Mesenchymal stem cell (in vitro differentiated cells and primary cell): Measurements from ENCODE around the gene PRR13.
"Not testable (repeated sequence)": the region's sequence is repeated elsewhere in the genome, so short reads cannot be mapped to it uniquely, and the experiment has no call there.

ENCODE experiments used
- DNase-seq: peaks from one replicate; pipeline ENCODE4 v3.0.0-alpha.2; 2013
- H2AFZ ChIP-seq: one replicate; pipeline ENCODE4 v1.6.1; 2013; ENCODE audit warnings: low read depth, mild to moderate bottlenecking, control low read depth, inconsistent platforms, low read length, moderate library complexity
- H2AK5ac ChIP-seq: 2 replicates; pipeline ENCODE4 v1.6.1; 2013; ENCODE audit warnings: low read length, moderate library complexity, mild to moderate bottlenecking, inconsistent platforms; ENCODE audit not compliant: severe bottlenecking
- H2BK120ac ChIP-seq: one replicate; pipeline ENCODE4 v1.6.1; 2013; ENCODE audit warnings: low read depth, mild to moderate bottlenecking, inconsistent platforms, low read length, moderate library complexity
- H2BK12ac ChIP-seq, 2 experiments: one replicate each; pipeline ENCODE4 v1.6.1; 2013; ENCODE audit warnings: inconsistent platforms in 2 of 2, low read length in 2 of 2, mild to moderate bottlenecking in 2 of 2, moderate library complexity in 2 of 2, control low read depth in 1 of 2
- H2BK15ac ChIP-seq: one replicate; pipeline ENCODE4 v1.6.1; 2013; ENCODE audit warnings: mild to moderate bottlenecking, low read depth, inconsistent platforms; ENCODE audit not compliant: poor library complexity, severe bottlenecking
- H2BK5ac ChIP-seq: 2 replicates; pipeline ENCODE4 v1.6.1; 2013; ENCODE audit warnings: low read depth, mild to moderate bottlenecking, low read length, control low read depth, inconsistent platforms; ENCODE audit not compliant: poor library complexity, severe bottlenecking
- H3K14ac ChIP-seq, 2 experiments: one replicate each; pipeline ENCODE4 v1.6.1; 2013; ENCODE audit warnings: inconsistent platforms in 2 of 2, low read length in 2 of 2, control low read depth in 1 of 2, mild to moderate bottlenecking in 1 of 2, moderate library complexity in 1 of 2
- H3K18ac ChIP-seq, 2 experiments: one replicate each; pipeline ENCODE4 v1.6.1; 2013; ENCODE audit warnings: inconsistent platforms in 2 of 2, low read length in 2 of 2, control low read depth in 1 of 2, low read depth in 1 of 2, mild to moderate bottlenecking in 1 of 2
- H3K23ac ChIP-seq, 2 experiments: one replicate each; pipeline ENCODE4 v1.6.1; 2013; ENCODE audit warnings: inconsistent platforms in 2 of 2, low read length in 2 of 2, mild to moderate bottlenecking in 2 of 2, moderate library complexity in 2 of 2, control low read depth in 1 of 2
- H3K27ac ChIP-seq: 2 replicates; pipeline ENCODE4 v1.5.1; 2013; ENCODE audit warnings: mild to moderate bottlenecking, moderate library complexity, low read length, control low read depth, inconsistent platforms; ENCODE audit not compliant: poor library complexity, severe bottlenecking
- H3K27me3 ChIP-seq, 2 experiments: 2 replicates each; pipeline versions ENCODE4 v1.6.1 to v1.7.0; 2013; ENCODE audit warnings: low read length in 2 of 2, mild to moderate bottlenecking in 2 of 2, moderate library complexity in 2 of 2, control low read depth in 1 of 2, inconsistent platforms in 1 of 2; ENCODE audit not compliant: control insufficient read depth in 1 of 2, insufficient read depth in 1 of 2
- H3K36me3 ChIP-seq, 2 experiments: 2 replicates each; pipeline versions ENCODE4 v1.6.1 to v1.7.0; 2013; ENCODE audit warnings: low read length in 2 of 2, control low read depth in 1 of 2, inconsistent platforms in 1 of 2, low read depth in 1 of 2, mild to moderate bottlenecking in 1 of 2; ENCODE audit not compliant: insufficient read depth in 2 of 2, control insufficient read depth in 1 of 2
- H3K4ac ChIP-seq, 2 experiments: one replicate each; pipeline ENCODE4 v1.6.1; 2013; ENCODE audit warnings: inconsistent platforms in 2 of 2, low read length in 2 of 2, mild to moderate bottlenecking in 2 of 2, moderate library complexity in 2 of 2, control low read depth in 1 of 2, low read depth in 1 of 2
- H3K4me1 ChIP-seq: 2 replicates; pipeline ENCODE4 v1.6.1; 2013; ENCODE audit warnings: low read depth, low read length, control low read depth; ENCODE audit not compliant: control insufficient read depth, insufficient read depth
- H3K4me2 ChIP-seq: 2 replicates; pipeline ENCODE4 v1.6.1; 2013; ENCODE audit warnings: low read length, mild to moderate bottlenecking, inconsistent platforms; ENCODE audit not compliant: poor library complexity, severe bottlenecking
- H3K4me3 ChIP-seq, 2 experiments: 2 replicates each; pipeline versions ENCODE4 v1.5.1 to v1.7.0; 2013; ENCODE audit warnings: low read length in 2 of 2, mild to moderate bottlenecking in 2 of 2, control low read depth in 1 of 2, low read depth in 1 of 2; ENCODE audit not compliant: insufficient read depth in 1 of 2
- H3K79me1 ChIP-seq: replicated peaks from 2 replicates; pipeline ENCODE4 v1.6.1; 2013; ENCODE audit warnings: mild to moderate bottlenecking, control low read depth, low read length, inconsistent platforms; ENCODE audit not compliant: poor library complexity, severe bottlenecking
- H3K9ac ChIP-seq: 2 replicates; pipeline ENCODE4 v1.7.0; 2013; ENCODE audit warnings: mild to moderate bottlenecking, low read length, moderate library complexity
- H3K9me3 ChIP-seq: 2 replicates; pipeline ENCODE4 v1.7.0; 2013; ENCODE audit warnings: mild to moderate bottlenecking, low read length; ENCODE audit not compliant: control insufficient read depth
- H4K8ac ChIP-seq: one replicate; pipeline ENCODE4 v1.6.1; 2013; ENCODE audit warnings: inconsistent platforms, mild to moderate bottlenecking, low read length, moderate library complexity
- H4K91ac ChIP-seq: one replicate; pipeline ENCODE4 v1.6.1; 2013; ENCODE audit warnings: mild to moderate bottlenecking, low read length, inconsistent platforms
- WGBS: methylation state at CpG from one replicate; pipeline ENCODE4 v1.1.7; 2013; ENCODE audit warnings: mixed read lengths; 5-methylcytosine and 5-hydroxymethylcytosine counted together

The PRR13 gene

DNA sequence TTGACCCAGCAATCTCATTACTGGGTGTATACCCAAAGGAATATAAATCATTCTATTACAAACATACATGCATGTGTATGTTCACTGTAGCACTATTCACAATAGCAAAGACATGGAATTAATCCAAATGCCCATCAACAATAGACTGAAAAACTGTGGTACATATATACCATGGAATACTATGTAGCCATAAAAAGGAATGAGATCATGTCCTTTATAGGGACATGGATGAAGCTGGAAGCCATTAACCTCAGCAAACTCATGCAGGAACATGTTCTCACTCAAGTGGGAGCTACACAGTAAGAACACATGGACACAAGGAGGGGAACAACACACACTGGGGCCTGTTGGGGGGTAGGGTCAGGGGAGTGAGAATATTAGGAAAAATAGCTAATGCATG is 2.0 kb upstream of the PRR13 start:
- not testable (repeated sequence) for H3K4me3 ChIP-seq, H3K18ac ChIP-seq, H2BK12ac ChIP-seq, H2BK15ac ChIP-seq, DNase-seq, H3K4me2 ChIP-seq, H3K23ac ChIP-seq, H3K9me3 ChIP-seq, H3K9ac ChIP-seq, H4K91ac ChIP-seq, H3K79me1 ChIP-seq, H3K27ac ChIP-seq, H3K4ac ChIP-seq, H2BK120ac ChIP-seq, H2BK5ac ChIP-seq, H3K27me3 ChIP-seq, H2AFZ ChIP-seq, H3K14ac ChIP-seq, H2AK5ac ChIP-seq
- Histone ChIP-seq H3K4me1 (peaks cover 11% of the 10 kb centered on the region), H4K8ac (peak overlapping the region; percentile 37), H3K36me3 (peaks cover 0 to 16% of the 10 kb centered on the region in 2 experiments)

GRCh38 chr12:53443955-53444354 is 2.4 kb downstream of the PRR13 start:
- H2AFZ ChIP-seq, result no peak overlapping the region
- H2AK5ac ChIP-seq, result no peak overlapping the region
- no peak overlapping the region for H2BK5ac ChIP-seq
- peaks cover 16% of the 10 kb centered on the region for H3K4me1 ChIP-seq
- no peaks in the 10 kb centered on the region for H3K9me3 ChIP-seq
- H2BK120ac ChIP-seq, result no peak overlapping the region
- no peak overlapping the region for H3K9ac ChIP-seq
- no peak overlapping the region for H3K18ac ChIP-seq
- no peak overlapping the region for H2BK12ac ChIP-seq
- H2BK15ac ChIP-seq, result no peak overlapping the region
- peak overlapping the region in 1 of 2 experiments; percentile 33 for H3K4me3 ChIP-seq
- H3K27me3 ChIP-seq, result no peaks in the 10 kb centered on the region
- H3K79me1 ChIP-seq, result peaks cover 8% of the 10 kb centered on the region
- no peak overlapping the region for H4K8ac ChIP-seq
- no peak overlapping the region for H3K14ac ChIP-seq
- no peak overlapping the region for H3K27ac ChIP-seq
- H3K4me2 ChIP-seq, result peak overlapping the region; percentile 23
- no peak overlapping the region for H3K4ac ChIP-seq
- no peak overlapping the region for H3K23ac ChIP-seq
- WGBS, result 100% methylated on average over 3 of the region's 4 CpGs
- no peak for DNase-seq
- H3K36me3 ChIP-seq, result peaks cover 23 to 55% of the 10 kb centered on the region in 2 experiments
- no peak overlapping the region for H4K91ac ChIP-seq

GRCh38 chr12:53444593-53445325 is 3.2 kb downstream of the PRR13 start:
- H2AFZ ChIP-seq, DNase-seq, H3K27ac ChIP-seq, H2AK5ac ChIP-seq, H2BK5ac ChIP-seq, H3K9me3 ChIP-seq, H2BK12ac ChIP-seq, H4K8ac ChIP-seq, H3K18ac ChIP-seq, H2BK15ac ChIP-seq, H4K91ac ChIP-seq, H3K27me3 ChIP-seq, H3K79me1 ChIP-seq, H3K14ac ChIP-seq, H3K4me2 ChIP-seq, H2BK120ac ChIP-seq, H3K4ac ChIP-seq, H3K23ac ChIP-seq: not testable (repeated sequence)
- H3K4me1 ChIP-seq, result peaks cover 16% of the 10 kb centered on the region
- WGBS, result 99% methylated on average over 11 of the region's 11 CpGs
- peak overlapping the region; percentile 15 for H3K9ac ChIP-seq
- peaks cover 23 to 55% of the 10 kb centered on the region in 2 experiments for H3K36me3 ChIP-seq
- peak overlapping the region in 1 of 2 experiments; percentile 37 for H3K4me3 ChIP-seq

GRCh38 chr12:53450936-53451335 is 9.4 kb downstream of the PRR13 start:
- no peak overlapping the region for H2BK15ac ChIP-seq
- H3K79me1 ChIP-seq, result peaks cover 4% of the 10 kb centered on the region
- H3K4ac ChIP-seq, result no peak overlapping the region
- H2BK5ac ChIP-seq, result no peak overlapping the region
- H2BK12ac ChIP-seq, result no peak overlapping the region
- no peaks in the 10 kb centered on the region for H3K9me3 ChIP-seq
- no peak overlapping the region for H3K9ac ChIP-seq
- no peak overlapping the region for H3K4me3 ChIP-seq
- no peaks in the 10 kb centered on the region for H3K27me3 ChIP-seq
- no peak overlapping the region for H2AFZ ChIP-seq
- no peak overlapping the region for H3K14ac ChIP-seq
- no peak overlapping the region for H3K4me2 ChIP-seq
- H3K27ac ChIP-seq, result no peak overlapping the region
- H4K91ac ChIP-seq, result no peak overlapping the region
- H3K36me3 ChIP-seq, result peaks cover 25 to 49% of the 10 kb centered on the region in 2 experiments
- no peak for DNase-seq
- H3K23ac ChIP-seq, result no peak overlapping the region
- peaks cover 5% of the 10 kb centered on the region for H3K4me1 ChIP-seq
- H2AK5ac ChIP-seq, result no peak overlapping the region
- no peak overlapping the region for H2BK120ac ChIP-seq
- H4K8ac ChIP-seq, result no peak overlapping the region
- WGBS, result 97% methylated on average over 3 of the region's 7 CpGs
- H3K18ac ChIP-seq, result no peak overlapping the region
